GM21723 (cell line): ENCODE measurements around the gene CMIP.

Experiments
- ATAC-seq: cut with Tn5 transposase; IDR thresholded peaks from one replicate; pipeline ENCODE4 v1.9.1; 2021; ENCODE audit warnings: mild to moderate bottlenecking, moderate library complexity; ENCODE audit not compliant: unreplicated experiment

Gene CMIP

DNA sequence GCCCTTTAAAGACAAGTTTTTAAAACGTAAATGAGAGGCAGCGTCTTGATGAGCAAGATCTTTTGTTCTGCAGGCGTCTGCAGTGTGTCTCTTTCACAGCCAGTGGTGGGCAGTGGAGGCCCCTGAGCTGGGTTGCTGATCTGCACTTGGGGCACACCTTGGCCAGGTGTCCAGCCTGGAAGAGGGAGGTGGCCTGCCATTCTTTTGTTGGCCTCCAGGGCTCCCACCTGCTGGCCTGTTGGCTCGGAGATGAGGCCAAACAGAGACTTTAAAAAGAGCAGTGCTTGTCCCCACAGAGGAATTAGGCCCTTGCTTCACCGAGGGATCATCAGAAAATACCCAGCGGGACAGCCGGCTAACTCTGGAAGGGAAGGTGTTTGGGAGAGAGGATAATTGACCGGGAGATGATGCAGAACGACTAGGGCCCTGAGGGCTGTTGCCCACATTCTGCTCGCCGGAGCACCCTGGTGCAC is 188.6 kb downstream of the CMIP start:
- no peak for ATAC-seq

DNA sequence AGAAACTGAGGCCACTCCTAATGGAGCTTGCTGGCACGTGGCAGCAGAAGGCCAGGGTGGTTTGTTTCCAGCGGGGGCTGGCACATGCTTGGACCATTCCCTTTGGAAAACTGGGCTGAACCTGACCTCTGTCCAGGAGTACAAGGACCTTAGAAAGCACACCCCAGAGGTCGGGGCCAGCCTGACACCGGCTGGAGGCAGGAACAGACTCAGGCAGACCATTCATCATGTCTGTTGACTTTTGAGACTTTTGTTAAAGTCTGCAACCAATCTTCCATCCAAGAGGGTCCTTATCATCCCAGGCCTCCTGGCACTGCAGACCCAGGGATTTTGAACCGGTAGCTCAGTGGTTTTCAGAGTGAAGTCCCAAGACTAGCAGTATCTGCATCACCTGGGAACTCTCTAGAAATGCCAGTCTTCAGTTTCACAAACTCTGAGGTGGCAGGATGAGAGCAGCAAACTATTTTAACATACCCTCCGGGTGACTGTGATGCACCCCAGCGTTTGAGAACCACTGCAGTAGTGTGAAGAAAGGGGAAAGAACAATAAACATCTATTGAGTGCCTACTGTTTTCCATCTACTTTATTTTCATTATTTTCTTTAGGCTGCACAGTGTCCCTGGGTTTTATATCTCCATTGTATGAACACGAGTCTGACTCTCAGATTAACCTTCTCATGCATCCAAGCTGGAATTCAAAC is 189.2 kb downstream of the CMIP start:
- ATAC-seq, result no peak

DNA sequence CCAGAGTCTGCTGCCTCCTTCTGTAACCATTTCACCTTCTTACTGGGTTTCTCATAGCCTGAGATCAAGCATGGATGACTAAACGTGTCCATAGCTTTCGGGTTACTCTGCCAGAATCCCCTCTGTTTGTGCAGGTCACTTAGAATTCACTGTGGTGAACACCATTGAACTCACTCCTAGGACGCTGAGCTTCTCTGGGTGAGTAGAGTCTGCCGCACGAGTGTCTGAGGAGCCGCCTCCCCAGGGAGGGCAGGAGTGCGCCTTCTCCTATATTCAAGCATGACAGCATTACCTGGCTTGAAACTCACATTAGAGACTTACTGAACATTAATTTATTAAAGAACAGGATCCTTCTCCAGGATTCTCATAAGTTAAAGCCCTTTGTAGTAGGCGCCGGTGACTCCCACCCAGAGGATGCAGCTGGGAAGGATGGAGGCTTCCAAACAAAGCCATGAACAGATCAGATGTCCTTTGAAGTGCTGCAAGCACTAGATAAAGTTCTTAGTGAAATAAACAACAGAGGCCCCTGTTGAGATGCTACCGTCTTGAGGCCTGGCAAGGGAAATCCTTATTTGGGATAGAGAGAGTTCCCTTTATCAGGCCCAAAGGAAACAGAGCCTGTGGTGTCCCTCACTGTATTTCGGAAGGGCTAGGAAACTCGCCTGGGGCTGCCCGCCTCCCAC is 189.9 kb downstream of the CMIP start:
- no peak for ATAC-seq

DNA sequence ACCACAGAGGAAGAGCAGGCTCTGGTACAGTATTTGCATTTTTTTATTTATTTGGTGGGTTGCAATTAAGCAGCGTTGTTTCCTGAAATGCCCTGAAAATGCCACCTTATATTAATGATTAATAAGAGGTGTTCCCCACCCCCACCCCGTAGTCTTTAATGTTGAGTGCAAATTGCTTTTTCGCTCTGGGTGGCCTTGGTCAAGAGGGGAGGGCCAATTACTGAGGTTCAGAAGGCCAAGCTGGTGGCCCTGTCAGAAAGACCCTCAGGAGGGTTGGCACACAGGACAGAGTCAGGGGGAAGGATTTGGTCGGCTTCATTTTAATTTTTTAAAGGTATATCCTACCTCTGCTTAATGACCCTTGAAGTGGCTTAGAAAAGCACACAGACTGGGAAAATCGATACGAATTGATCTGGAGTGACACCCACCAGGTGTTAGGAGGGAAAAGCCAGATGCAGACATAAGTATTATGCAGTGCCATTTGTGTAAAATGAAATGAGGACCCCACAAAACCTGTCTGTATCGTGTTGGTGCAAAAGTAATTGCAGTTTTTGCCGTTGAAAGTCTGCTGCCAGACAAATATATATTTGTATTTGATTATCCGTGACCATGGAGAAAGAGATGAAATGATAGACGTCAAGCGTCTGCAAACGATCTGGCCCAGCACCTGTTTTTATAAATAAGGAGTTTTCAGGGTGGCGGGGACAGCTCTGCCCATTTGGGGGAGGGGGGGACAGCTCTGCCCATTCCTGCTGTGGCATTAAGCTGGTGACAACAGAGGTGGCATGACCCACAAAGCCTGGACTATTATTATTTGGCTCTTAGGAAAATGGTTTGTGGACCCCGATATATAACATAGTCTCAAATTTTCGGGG is 190.7 kb downstream of the CMIP start:
- no peak for ATAC-seq

DNA sequence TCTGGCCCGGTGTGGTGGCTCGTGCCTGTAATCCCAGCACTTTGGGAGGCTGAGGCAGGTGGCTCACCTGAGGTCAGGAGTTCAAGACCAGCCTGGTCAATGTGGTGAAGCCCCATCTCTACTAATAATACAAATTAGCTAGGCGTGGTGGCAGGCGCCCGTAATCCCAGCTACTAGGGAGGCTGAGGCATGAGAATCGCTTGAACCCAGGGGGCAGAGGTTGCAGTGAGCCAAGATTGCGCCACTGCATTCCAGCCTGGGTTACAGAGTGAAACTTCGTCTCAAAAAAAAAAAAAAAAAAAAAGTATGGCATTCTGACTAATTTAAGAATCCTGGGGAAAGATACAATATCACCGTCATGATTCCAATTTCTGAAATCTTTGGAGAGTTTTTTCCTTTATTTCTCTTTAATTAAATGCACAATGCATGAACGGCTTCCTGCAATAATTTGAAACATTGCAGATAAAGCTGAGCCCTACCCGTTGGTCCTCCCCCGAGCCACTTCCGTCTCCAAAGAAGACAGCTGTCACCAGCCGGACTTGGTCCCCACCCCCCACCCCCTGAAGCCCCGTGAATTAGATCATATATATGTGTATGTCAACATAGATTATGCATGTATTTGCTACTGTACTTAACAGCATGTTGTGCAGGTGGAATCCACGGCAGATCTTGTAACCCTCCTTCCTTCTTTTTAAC is 191.8 kb downstream of the CMIP start:
- ATAC-seq, result no peak

DNA sequence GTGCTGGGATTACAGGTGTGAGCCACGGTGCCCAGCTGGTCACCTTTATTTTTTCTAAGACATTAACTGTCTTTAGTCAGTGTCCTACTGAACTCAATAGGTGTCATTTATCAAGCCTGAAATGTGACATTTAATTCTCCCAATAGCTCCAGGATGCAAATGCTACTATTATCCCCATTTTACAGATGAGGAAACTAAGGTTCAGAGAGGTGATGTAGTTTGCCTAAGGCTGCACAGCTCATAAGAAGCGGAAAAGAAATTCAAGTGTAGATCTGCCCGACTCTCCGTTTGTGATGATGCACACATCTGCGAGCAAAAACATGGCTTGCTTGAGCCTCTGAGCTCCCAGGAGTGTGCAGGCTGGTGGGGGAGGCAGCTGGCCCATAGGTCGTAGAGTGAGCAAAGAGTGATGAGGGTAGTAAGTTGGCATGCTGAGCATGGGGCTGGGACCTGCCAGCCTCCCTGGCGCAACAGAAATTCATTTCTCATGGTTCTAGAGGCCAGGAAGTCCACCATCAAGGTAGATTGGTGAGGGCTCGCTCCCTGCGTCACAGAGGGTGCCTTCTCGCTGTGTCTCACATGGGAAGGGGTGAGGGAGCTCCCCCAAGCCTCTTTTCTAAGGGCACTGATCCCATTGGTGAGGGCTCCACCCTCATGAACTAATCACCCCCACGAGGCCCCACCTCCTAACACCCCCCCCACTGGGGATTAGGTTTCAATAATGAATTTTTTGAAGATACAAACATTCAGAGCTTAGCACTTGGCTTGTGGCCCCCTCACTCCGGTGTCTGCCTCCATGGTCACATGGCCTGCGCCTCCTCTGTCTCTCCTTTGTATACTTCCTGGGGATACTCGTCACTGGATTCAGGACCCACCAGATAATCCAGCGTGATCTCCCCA is 193.0 kb downstream of the CMIP start:
- no peak for ATAC-seq

DNA sequence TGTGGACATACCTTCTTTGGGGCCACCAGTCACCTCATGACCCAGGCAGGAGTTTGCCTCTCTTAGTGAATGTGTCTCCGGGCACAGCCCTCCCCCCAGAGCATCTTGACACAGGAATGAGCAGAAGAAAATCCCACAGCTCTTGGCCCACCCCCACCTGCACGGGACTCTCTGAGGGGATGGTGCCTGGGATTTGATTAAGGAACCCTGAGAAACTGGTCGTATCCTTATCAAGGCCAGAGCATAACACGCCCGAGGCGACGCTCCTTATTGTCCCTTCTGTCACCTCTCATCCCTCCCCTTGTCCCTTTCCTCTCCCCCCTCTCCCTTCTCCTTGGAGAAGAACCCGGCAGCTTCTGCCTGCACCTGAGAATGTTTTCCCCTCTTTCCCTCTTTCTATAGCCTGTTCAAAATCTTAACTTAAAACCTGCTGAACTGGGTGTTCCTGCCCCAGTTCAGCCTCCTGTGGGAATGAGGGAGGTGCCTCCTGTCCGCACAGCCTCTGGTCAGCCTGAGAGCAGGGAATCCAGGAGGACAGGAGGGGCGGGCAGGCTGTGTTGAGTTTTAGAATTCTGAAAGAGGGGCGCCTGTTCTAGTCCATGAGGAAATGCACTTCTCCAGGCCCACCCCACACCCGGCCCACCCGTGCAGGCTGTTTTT is 193.8 kb downstream of the CMIP start:
- ATAC-seq, result no peak

DNA sequence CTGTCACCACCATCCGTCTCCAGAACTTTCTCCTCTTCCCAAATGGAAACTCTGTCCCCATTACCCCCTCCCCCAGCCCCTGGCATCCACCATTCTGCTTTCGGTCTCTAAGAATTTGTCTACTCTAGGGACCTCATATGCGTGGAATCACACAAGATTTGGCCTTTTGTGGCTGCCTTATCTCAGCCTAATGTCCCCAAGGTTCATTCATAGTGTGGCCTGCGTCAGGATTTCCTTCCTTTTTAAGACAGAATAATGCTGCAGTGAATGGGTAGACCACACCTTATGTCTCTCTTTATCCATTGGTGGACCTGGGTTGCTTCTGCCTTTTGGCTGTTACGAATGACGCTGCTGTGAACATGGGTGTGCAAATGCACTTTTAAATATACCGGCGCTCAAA is 194.7 kb downstream of the CMIP start:
- ATAC-seq, result no peak

DNA sequence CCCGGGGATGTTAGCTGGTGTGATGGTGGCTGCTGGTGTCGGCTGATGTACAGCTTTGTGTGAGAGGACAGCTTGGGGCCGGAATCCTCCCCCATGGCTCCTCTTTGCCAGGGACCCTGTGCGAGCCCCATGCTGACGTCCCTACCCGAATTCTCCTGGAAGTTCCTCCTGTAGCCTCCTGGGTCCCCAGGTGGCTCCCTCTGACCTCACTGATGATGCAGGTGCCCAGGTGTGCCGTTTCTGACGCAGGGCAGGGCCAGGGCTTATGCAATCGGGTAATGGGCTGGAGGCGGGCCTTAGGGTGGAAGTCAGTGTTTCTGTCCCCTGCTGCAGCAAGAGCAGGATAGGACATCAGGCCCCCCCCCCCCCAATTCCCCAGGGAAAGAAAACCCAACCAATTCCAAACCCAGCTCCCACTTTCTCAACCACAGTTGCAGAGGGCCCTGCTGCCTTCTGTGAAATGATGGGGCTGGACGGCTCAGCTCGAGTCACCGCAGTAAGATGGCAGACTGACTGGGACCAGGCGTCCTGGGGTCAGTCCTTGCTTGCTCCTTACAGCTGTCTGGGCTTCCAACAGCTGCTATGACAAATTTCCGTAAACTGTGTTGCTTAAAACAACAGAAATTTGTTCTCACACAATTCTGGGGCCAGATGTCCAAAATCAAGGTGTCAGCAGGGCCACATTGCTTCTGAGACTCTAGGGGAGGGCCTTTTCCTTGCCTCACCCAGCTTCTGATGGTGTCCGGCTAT is 195.5 kb downstream of the CMIP start:
- ATAC-seq, result no peak

DNA sequence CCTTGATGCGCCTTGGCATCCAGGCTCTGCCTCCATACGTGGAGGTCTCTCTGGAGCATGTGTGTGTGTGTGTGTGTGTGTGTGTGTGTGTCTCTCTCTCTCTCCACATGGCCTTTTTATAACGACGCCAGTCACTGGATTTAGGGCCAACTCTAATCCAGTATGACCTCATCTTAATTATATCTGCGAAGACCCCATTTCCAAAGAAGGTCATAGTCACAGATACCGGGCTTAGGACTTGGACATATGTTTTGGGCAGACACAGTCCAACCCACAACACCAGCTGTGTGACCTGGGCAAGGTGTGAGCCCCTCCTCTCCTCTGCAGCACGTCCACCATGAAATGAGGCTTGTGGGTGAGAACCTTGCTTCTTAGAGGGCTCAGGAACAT is 196.1 kb downstream of the CMIP start:
- ATAC-seq, result no peak

DNA sequence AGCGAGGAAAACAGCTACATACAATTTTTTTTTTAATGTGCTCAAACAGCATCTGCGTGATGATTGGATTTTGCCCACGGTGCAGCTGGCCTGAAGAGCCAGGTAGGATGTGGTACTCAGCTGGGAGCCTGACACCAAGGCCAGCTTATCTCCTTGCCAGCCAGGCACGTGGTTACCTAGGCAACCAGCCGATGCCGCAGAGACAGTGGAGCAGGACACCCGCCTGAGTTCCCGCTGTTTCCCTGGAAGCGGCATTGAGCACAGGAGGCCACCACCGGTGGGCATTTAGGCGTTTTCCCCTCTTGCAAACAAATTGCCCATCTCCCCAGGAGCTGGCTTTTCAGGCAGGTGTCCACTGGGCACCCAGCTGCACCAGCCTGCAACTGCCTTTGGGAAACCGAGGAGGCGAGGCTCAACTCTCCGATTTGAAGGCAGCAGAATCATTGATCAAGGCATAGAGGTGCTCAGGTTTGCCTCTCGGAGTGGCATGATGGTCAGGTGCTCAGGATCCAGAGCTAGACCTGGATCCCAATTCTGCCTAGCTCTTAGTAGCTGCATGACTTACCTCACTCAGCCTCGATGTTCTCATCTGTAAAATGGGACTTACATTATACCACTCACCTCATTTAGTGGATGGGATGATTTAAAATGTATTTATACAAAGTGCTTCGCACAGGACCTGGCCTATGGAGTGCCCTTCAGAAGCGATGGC is 196.9 kb downstream of the CMIP start:
- no peak for ATAC-seq

DNA sequence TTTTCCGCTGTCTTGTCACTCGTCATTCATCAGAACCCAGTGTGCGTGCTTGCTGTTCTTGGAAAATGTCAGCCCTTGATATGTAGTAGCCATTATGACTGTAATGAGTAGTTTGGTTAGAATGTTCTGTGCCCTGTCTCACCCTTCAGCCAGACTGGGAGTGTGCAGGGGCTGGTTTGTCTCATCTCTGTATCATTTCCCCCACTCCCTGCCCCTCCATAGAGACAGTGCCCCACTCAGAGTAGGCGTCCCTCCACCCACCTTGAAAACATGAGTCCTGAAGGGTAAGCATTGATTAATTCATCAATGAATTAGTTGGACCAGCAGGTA is 197.5 kb downstream of the CMIP start:
- ATAC-seq, result no peak

DNA sequence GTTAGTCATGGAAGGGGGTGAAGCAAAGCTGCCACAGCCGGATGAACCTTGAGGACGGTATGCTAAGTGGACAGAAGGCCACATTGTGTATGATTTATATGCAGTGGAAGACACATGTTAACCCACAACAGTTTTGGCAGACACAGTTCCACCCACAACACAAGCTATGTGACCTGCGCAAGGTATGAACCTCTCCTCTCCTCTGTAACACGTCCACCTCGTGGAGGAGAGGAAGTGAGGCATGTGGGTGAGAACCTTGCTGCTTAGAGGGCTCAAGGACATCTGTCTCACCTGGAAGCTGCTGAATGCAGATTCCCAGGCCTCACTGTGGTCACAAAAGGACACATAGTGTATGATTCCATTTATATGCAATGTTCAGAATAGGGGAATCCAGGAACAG is 198.3 kb downstream of the CMIP start:
- ATAC-seq, result no peak

DNA sequence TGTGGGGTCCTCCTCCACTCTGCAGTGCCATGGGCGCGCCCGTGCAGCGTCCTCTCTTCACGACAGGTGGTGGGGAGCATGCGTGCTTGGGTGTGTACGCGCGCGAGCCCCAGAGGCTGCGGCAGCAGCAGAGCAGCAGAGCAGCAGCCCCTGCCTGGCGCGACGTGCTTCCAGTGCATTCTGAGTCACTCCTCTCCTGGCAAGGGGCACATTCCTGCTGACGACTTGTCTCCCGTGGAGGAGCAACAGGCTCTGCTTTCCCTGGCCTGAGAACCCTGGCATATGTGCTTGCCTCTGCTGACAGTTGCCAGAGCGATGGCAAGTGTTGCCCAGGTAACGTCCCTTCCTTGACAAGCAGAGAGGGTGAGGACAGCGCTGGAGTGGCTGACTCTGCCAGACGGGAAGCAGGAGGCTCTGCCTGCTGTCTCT is 200.7 kb downstream of the CMIP start:
- ATAC-seq, result no peak

DNA sequence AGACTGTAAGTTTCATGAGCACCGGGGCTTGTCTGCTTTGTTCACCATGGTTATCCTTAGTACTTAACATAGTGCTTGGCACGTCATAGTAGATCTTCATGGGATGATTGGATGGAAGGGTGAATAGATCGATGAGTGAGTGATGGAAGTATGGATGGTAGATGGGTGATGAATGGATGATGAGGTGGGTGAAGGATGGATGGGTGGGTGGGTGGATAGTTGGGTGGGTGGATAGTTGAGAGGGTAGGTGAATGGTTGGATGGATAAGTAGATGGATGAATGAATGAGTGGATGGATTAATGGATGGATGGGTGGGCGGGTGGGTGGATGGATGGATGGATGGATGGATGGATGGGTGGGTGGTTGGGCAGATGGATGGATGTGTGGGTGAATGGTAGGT is 201.3 kb downstream of the CMIP start:
- ATAC-seq, result no peak

DNA sequence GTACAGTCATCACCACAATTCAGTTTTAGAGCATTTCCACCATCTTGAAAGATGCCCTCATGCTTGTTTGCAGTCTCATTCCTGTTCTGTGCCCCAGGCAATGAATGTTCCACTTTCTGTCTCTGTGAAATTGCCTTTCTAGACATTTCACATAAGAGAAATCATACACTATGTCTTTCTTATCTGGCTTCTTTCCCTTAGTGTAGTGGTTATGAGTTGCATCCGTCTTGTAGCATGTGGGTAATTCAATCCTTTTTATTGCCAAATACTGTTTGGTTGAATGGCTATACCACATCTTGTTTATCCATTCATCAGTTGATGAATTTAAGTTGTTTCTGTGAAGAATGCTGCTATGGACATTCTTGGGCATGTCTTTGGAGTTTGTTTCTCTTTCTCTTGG is 202.0 kb downstream of the CMIP start:
- ATAC-seq, result no peak

DNA sequence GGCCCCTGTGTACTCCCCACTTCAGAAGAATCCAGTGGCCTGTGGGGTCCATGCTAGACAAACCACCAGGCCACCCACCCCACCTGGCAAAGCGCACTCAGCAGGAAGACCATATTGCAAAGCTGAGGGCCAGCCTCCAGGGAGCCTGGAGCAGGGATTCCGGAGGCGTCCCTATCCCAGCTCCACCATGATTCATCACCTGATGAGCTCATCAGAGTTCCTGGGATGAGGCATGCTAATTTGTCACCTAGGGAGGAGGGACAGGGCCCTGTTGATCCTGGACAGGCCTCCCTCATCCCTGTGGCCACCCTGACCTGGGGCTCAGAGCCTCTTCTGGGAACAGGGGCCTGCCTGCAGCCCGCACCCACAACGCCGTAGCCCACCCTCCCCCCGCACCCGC is 202.9 kb downstream of the CMIP start:
- ATAC-seq, result no peak

DNA sequence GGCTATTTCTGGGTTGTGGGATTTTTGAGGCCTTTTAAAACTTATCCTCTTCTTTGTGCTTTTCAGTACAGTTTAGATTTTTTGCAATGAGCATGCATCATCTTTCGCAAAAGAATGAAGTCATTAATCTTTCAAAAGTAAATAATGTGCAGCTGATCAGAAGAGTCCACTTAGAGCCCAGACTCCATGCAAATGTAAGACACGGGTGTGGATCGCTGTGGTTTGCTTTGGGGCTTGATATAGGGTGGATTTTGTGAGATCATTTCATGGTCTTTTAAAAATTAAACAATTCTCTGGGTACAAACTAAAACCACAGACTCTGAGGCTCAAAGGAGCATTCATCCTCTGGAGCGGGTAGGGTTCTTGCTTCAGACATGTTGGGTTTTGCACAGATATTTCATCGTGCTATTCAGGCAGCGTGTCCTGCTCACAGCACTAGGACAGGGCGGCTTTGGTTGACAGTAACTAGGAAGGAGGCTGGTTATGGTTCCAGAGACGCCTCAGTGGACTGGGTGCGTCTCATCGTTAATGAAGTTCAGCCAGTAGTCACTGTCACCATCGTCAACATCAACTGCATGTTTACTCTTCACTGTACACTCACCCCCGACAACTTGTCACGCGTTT is 205.1 kb downstream of the CMIP start:
- no peak for ATAC-seq
